Left kidney (tissue), 2 donors: ENCODE measurements around the gene CPNE5. TPM values are rescaled to one million over a fixed set of nuclear protein-coding genes. Genes with fewer than 3 reads are reported as not detected.

Source experiments
- DNase-seq: peaks from one replicate; pipeline ENCODE4 v3.0.0-alpha.2; 2013
- polyA plus RNA-seq: library from polyadenylated mRNA; unstranded; fragments of 120-200 nt; gene quantifications from one replicate; pipeline ENCODE4 v1.2.1, GENCODE V29; 2013; ENCODE audit not compliant: insufficient read length

The CPNE5 gene
- polyA plus RNA-seq, 1 donor, result 13.2 TPM

- DNase-seq, result no peak
Observed at GRCh38 chr6:36793296-36793912, 45.8 kb downstream of the CPNE5 start.

DNA sequence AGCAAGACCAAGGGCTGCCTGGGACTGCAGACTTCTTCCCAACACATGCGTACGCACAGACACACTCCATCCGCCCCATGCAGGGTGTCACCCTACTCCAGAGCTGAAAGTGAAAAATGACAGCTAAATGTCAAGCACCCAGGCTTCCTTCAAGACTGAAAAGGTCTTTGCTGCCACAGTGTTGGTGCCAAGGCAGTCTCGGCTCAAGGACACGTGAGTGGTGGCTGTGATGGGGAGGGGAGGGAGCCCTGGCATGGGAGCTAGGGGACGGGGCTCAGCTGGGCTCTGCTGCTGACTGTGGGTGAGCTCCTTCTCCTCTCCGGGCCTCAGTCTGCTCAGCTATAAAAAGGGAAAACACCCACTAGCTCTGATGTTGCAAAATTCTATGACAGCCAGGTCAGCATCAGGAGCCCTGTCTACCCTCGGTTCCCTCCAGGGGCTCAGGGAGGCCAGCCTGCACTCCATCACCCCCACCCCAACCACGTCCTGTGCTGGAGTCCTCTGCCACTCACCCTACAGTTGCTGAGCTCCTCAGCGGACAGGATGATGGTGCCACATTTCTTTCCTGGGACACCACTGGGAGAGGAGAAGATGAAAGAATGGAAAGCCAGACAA is 47.6 kb downstream of the CPNE5 start:
- DNase-seq, result no peak

- DNase-seq, result no peak
Observed at GRCh38 chr6:36791085-36791484, 48.2 kb downstream of the CPNE5 start.

- no peak for DNase-seq
Observed at GRCh38 chr6:36788768-36789167, 50.5 kb downstream of the CPNE5 start.

- DNase-seq, result no peak
Observed at GRCh38 chr6:36788186-36788585, 51.1 kb downstream of the CPNE5 start.

- DNase-seq, result no peak
Observed at GRCh38 chr6:36787210-36787609, 52.0 kb downstream of the CPNE5 start.

DNA sequence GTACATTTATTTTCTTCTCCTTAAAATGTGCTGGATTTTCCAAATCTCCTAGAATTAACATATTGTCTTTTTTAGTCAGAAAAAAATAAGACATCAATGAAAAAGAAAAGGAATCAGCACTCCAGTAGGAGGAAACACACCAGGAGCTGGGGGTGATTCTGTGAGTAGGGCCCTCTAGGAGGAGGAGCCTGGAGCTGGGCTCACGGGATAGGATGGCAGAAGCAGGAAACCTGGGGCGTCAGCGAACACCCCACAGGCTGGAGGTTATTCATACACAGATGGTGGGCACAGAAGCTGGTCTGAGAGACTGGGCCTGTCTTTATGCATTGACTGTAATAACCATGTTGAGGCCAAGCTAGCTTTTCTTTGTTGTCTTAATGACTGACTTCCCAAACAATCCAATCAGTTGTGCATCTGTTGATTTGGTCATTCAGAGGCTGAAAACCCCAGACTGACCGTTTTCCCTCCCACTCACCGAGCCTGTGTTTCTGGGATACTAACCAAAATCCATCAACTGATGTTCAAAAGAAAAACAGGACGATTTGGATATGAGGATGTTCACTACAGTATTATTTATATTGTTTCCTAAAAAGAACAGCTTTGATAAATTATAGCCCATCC is 53.1 kb downstream of the CPNE5 start:
- DNase-seq, result no peak

DNA sequence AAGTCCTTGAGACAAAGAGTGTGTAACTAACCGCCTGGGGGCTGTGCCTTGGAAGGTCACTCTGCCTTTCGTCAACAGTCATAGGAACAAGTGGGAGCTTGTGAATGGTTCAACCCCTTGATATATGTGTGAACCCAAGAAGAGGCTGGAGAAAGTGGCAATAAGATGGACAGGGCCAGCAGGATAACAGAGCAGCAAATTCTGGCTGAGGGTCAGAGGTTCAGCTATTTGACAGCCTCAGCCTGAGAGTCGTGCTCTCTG is 54.9 kb downstream of the CPNE5 start:
- DNase-seq, result no peak

- DNase-seq, result no peak
Observed at GRCh38 chr6:36783603-36784375, 55.5 kb downstream of the CPNE5 start.

DNA sequence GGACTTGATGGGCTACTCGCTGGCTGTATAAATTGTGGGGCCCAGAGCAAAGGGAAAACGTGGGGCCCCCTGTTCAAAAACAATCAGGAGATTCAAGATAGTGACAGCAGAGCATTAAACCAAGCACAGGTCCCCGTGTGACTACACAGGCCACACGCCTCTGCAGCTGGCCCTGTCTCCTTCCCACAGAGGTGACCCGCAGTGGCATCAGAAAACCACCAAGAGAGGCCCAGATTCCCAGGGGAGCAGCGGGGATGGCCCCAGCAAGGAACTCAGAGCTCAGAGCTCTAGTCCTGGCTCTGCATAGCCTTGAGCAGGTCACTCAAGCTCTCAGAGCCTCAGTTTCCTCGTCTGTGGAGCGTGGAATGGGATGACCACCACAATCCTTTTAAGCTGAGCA is 57.6 kb downstream of the CPNE5 start:
- no peak for DNase-seq

GRCh38 chr6:36780442-36781177 is 58.6 kb downstream of the CPNE5 start:
- DNase-seq, result no peak

DNA sequence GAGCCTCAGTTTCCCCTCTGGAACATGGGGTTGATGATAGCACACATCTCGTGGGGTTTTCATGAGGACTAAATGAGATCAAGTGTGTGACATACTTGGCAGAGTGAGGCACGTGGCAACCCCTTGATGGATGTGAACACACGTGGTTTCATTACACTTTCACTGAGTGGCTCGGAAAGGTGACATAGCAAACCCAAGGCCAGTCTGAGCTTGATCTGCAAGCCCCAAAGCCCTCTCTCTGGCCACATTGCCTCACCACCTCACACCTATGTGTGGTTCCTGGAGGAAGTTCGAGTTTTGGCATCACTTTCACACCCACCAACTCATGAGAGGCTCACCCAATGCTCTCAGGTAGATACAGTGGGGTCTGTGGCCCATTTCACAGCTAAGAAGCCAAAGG is 60.0 kb downstream of the CPNE5 start:
- no peak for DNase-seq

DNA sequence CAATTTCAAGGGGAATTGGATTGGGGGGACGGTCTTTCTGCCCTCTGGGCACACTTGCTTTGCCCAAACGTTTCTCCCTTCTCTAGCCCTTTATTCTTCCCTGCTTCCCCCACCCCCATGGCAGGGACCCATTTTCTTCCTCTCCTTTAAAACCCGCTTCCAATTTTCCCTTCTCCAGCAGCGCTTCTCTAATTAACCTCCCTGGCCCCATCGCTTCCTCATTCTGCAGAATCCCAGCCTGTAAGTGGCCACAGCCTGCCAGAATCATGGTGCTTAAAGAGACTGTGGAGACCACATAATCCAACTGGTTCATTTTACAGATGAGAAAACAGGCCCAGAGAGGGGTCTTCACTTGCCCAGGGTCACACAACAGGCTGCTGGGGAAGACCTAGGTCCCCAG is 61.4 kb downstream of the CPNE5 start:
- DNase-seq, result no peak

GRCh38 chr6:36776167-36776566 is 63.1 kb downstream of the CPNE5 start:
- no peak for DNase-seq

- DNase-seq, result no peak
Observed at GRCh38 chr6:36774331-36774730, 64.9 kb downstream of the CPNE5 start.

DNA sequence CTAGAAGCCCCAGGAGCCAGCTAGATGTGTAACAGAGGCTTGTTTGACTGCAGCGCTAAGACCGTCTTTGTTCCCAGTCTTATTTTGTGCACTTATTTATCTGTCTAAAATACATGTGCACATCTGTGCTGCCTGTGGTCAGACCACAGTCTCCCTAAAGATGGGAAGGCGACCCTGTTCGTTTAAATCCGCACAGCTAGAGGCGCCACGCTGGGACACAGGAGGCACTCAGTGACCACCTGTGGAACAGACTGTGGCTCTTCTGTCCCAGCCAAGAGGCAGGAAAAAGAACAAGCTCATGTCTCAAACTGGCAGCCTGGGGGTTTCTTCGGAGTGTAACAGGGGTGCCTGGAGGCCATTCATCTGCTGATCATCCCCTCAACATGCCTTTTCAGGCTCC is 66.8 kb downstream of the CPNE5 start:
- DNase-seq, result no peak

DNA sequence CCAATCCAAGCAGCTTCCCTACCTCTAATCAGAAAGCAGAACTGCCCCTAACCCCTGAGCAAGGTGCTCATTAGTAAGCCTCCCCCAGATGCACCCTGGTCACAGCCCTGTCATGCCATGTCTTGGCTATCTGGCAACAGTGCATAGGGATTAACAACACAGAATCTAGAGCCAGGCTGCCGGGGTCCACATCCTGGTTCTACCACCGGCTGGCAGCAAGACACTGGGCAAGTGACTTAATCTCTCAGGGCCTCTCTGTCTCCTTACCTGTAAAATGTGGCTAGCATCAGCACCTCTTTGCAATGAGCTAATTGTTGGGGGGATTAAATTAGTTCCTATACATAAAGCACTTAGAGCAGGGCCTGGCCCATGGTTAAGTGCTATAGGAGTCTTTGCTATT is 68.1 kb downstream of the CPNE5 start:
- DNase-seq, result no peak

DNA sequence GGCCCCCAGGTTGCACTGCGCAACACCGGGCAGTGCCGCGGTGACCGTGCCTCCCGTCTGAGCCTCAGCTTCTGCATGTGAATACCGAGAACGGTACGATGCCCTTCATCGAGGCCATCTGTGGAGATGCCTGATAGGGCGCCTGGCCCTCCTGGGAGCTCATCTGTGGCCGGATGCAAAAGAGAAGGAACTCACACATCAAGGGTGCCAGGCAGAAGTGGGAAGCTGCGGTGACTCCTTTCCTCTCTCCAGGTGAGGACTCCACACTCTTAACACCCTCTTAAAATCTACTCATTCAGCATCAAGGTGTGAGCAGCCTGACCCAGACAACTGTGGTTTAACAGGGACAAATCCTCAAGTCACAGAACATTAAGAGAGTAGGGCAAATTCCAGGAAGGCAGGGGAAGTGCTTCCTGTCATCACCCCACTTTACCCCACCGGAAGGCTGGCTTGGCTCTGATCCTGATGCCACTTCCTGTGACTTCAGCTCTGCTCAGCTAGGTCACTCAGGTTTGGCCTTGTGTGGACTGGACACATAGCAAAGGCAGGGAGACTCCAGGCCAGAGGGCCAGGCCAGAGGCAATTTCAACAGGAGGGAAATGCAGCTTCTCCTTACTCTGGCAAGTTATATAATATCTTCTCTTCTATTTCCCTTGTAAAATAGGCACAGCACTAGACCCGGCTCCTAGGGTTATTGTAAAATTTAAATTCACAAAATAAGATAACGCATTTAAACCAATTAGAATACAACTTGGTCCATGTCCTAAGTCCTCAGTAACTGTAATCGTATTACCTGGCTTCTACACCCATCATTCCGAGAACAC is 69.4 kb downstream of the CPNE5 start:
- DNase-seq, result no peak

GRCh38 chr6:36769183-36769675 is 70.0 kb downstream of the CPNE5 start:
- no peak for DNase-seq

GRCh38 chr6:36766399-36766945 is 72.8 kb downstream of the CPNE5 start:
- no peak for DNase-seq
